Measurements from ENCODE around the gene HDAC1.

HDAC1 gene

GRCh38 chr1:32331549-32331948 is 39.7 kb downstream of the HDAC1 start:
- DNase-seq: no peak

- no peak for DNase-seq
Observed at GRCh38 chr1:32332290-32333079, 40.6 kb downstream of the HDAC1 start.

- DNase-seq: no peak
Observed at GRCh38 chr1:32333251-32333963, 41.5 kb downstream of the HDAC1 start.

GRCh38 chr1:32334274-32334861 is 42.5 kb downstream of the HDAC1 start:
- no peak for DNase-seq

- DNase-seq: peak; percentile 69
Observed at GRCh38 chr1:32334864-32335534, 43.1 kb downstream of the HDAC1 start.

GRCh38 chr1:32335535-32335789 is 43.6 kb downstream of the HDAC1 start:
- DNase-seq: no peak

GRCh38 chr1:32335790-32336590 is 44.1 kb downstream of the HDAC1 start, which contains the start of gene MARCKSL1:
MARCKSL1 (minus strand) TSS chr1:32336233; CDS start chr1:32336033, 200 bp downstream.
- DNase-seq: peak; percentile 88

GRCh38 chr1:32336591-32336932 is 44.7 kb downstream of the HDAC1 start:
- no peak for DNase-seq

- DNase-seq: peak; percentile 88
Observed at GRCh38 chr1:32336963-32337675, 45.2 kb downstream of the HDAC1 start.

- peak; percentile 76 for DNase-seq
Observed at GRCh38 chr1:32337855-32338636, 46.2 kb downstream of the HDAC1 start.

- DNase-seq: no peak
Observed at GRCh38 chr1:32338637-32339145, 46.8 kb downstream of the HDAC1 start.

GRCh38 chr1:32339363-32339978 is 47.6 kb downstream of the HDAC1 start:
- DNase-seq: peak; percentile 80

- no peak for DNase-seq
Observed at GRCh38 chr1:32341186-32341757, 49.4 kb downstream of the HDAC1 start.

GRCh38 chr1:32341971-32342370 is 50.1 kb downstream of the HDAC1 start:
- DNase-seq: no peak

GRCh38 chr1:32342704-32343103 is 50.8 kb downstream of the HDAC1 start:
- DNase-seq: no peak

- DNase-seq: no peak
Observed at GRCh38 chr1:32345289-32345827, 53.5 kb downstream of the HDAC1 start.

- no peak for DNase-seq
Observed at GRCh38 chr1:32346532-32347157, 54.8 kb downstream of the HDAC1 start.

- DNase-seq: peak; percentile 34
Observed at GRCh38 chr1:32349211-32349708, 57.4 kb downstream of the HDAC1 start.

- no peak for DNase-seq
Observed at GRCh38 chr1:32350785-32351398, 59.0 kb downstream of the HDAC1 start.
